Activated T-cell treated with anti-CD3 and anti-CD28 coated beads for 1 hour (primary cell): Measurements from ENCODE around the gene SLC16A8.

ENCODE experiments used
- DNase-seq: peaks from one replicate; pipeline ENCODE4 v3.0.0-alpha.2; 2020; ENCODE audit warnings: low read depth

The SLC16A8 gene

GRCh38 chr22:38072322-38073149 is 11.4 kb downstream of the SLC16A8 start:
- DNase-seq: no peak

GRCh38 chr22:38071421-38072321 is 12.3 kb downstream of the SLC16A8 start:
- no peak for DNase-seq

DNA sequence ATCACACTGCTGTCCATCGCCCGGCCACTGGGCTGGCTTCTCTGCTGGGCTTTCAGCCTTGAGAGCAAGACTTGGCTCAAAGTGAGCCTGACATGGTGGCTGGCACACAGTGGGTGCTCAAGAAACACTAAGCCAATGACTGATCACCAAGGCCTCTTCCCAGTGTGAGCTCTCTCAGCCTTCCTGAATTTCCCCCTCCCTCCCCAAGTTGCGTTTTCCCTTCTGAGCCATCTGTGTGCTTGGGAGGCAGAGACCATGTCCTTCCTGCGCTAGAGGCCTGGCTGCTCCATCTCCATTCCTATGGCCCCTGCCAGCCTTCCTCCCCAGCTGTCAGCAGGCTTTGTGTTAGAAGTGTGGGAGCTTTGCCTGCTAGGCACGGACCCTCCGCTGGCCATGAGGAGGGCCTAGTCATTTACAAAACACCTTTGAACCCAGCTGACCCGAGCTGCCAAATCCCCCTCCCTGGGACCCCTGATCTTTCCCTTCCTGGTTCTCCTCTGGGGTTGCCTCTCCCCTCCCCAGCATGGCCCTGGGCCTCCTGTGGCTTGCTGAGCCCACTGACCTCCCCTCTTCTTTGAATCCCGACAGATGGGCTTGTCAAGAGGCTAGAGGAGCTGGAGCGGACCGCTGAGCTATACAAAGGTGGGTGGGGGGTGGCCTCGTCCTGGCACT is 13.6 kb downstream of the SLC16A8 start:
- no peak for DNase-seq

- no peak for DNase-seq
These were observed 14.4 kb downstream of the SLC16A8 start for GRCh38 chr22:38069372-38070249.

GRCh38 chr22:38068641-38069371 is 15.2 kb downstream of the SLC16A8 start:
- no peak for DNase-seq

- DNase-seq: no peak
These were observed 16.1 kb downstream of the SLC16A8 start for GRCh38 chr22:38067761-38068360.

DNA sequence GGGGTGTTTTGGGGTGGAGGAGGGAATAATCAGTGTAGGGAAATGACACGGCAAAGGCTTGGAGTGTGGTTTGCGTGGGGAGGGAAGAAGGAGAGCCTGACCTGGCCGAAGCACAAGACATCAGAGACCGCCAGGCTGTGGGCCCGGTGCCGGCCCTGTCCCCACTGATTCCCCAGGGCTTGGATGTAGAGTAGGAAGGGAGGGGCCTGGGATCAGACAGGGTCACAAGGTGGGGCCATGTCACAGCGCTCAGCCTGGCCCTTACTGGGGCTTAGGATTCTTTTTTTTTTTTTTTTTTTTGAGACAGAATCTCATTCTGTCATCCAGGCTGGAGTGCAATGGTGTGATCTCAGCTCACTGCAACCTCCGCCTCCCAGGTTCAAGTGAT is 17.0 kb downstream of the SLC16A8 start:
- DNase-seq: no peak

- no peak for DNase-seq
These were observed 17.5 kb downstream of the SLC16A8 start for GRCh38 chr22:38066381-38067027.

- DNase-seq: no peak
These were observed 18.4 kb downstream of the SLC16A8 start for GRCh38 chr22:38065539-38065938.

GRCh38 chr22:38062791-38063190 is 21.2 kb downstream of the SLC16A8 start:
- no peak for DNase-seq

- DNase-seq: peak; percentile 62
These were observed 26.8 kb downstream of the SLC16A8 start, which contains the start of gene PICK1 for GRCh38 chr22:38056969-38057891. TSS of gene PICK1 (plus strand) at chr22:38057404. CDS start at chr22:38057810, 406 bp downstream.

DNA sequence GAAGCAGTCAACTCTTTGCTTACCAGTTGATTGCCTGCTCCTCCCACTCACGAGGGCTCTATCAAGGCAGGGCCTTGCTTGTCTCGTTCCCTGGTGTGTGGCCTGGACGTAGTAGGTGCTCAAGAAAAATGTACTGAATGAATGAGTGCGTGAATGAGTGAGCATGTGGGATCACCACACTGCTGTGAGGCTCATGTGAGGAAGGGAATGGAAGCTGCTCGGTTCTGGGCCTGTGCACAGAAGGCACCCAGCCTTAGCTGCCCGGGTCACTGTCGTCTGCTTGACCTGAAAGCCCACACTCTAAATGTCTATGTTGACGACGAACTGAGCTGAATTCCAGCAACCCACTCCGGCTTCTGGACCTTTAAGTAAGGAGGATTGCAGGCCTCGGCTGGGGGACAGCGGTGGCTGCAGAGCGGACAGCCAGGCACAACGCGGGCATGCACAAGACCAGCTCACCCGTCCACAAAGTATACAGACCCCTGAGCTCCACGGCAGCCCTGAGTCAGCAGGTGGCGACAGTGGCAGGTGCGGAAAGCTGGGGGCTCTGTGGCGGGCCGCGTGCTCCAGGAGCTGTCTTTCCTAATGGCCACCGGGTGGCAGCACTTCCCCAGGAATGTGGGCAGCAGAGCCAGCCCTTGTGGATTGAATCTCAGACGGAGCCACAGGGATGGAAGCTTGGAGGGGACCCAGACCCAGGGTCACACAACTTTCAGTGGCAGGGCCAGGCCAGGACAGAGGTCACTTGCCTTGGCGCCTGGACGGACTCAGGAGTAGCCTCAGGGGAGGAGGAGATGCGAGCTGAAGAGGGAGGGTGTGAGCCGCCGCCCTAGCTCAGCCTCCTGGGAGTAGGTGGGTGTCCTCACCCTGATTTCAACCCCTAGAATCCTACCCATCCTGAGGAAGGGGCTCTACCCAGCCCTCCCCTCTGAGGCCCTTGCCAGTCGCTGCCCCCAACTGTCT is 31.8 kb downstream of the SLC16A8 start:
- DNase-seq: peak; percentile 69

GRCh38 chr22:38051261-38051660 is 32.7 kb downstream of the SLC16A8 start:
- no peak for DNase-seq

DNA sequence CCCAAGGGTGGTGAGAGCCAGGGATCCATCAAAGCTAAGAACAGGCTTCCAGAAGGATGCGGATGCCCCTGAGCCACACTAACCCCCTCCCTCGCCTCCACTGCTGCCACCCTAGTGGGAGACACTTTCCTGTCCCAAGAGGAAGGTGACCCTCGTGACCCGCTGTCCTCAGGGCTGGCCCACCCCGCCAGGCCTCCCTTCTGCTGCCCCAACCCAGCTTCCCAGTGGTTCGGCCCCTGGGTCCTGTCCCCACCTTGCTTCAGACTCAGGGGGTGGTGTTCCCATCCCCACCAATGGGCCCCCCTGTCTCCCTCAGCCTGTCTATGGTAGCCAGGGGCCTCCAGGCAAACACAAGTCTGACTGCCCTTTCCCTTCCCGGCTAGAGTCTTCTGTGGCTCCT is 33.3 kb downstream of the SLC16A8 start:
- DNase-seq: no peak

DNA sequence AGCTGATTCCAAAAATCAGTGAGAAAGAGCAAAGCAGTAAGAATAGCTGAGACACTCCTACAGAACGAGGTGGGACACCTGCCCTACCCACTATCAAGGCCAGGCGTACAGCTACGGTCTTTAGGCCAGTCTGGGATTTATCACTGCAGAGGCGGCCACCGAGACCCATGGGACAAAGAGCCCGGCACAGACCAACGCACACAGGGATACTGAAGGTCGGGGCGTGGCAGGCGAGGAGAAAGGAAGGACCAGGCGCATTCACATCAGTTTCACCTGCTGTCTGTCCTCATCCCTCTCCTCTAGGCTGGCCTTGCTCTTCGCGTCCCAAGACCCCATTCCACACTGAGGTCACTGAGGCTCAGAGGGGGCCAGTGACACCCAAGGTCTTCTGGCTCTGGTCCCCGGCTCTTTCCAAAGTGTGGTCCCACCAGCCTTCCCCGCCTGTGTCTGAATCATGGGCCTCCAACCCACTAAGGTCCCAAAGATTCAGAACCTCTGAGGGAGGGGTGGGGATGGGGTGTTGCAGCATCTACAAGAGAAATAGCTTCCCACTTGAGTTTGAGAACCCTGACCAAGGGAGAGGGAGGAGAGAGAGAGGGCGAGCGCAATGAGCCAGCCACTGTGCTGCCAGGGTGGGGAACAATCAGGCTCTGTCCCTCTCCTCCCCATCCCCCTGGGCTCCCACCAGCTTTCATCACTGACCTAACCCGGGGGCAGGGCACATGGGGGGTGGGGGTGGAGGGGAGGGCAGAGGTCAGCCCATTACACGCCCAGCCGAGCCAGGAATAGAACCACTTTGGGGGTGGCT is 34.0 kb downstream of the SLC16A8 start:
- DNase-seq: no peak

DNA sequence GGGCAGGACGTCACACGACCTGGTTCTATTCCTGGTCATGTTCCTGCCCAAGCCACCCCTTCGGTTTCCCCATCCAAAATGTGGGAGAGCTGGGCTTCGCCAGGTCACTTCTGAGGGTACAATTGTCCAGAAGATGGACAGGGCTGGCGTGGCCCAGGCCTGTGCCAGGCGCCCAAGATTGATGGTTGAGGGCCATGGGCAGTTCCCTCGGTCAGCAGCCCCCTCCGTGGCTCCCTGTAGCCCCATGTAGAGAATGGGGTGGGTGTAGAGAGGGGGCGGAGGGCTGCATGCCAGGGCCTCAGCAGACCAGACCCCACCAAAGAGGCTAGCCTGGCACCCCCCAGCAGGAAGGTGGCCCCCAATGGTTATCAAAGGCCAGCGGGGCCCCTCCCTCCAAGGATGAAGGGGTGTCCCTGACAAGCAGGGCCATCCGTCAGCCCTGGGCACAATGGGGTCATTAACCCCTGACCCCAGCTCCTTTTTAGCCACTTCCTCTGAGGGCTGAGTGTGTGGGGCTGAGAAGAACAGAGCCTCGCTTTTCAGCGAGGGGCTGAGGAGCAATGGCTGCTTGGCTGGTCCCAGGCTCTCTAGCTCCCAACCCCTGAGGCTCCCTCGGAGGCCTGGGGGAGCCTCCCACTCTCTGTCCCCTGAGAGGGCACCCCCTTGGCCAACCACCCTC is 37.8 kb downstream of the SLC16A8 start:
- DNase-seq: no peak
